NCI-H187 treated with DMSO at 0.1 percent for 48 hours (cell line): ENCODE results near the gene SH3TC1.

Experiments
- DNase-seq: peaks from one replicate; lab custom pipeline; 2025; lab: John Stamatoyannopoulos, UW

Gene SH3TC1

DNA sequence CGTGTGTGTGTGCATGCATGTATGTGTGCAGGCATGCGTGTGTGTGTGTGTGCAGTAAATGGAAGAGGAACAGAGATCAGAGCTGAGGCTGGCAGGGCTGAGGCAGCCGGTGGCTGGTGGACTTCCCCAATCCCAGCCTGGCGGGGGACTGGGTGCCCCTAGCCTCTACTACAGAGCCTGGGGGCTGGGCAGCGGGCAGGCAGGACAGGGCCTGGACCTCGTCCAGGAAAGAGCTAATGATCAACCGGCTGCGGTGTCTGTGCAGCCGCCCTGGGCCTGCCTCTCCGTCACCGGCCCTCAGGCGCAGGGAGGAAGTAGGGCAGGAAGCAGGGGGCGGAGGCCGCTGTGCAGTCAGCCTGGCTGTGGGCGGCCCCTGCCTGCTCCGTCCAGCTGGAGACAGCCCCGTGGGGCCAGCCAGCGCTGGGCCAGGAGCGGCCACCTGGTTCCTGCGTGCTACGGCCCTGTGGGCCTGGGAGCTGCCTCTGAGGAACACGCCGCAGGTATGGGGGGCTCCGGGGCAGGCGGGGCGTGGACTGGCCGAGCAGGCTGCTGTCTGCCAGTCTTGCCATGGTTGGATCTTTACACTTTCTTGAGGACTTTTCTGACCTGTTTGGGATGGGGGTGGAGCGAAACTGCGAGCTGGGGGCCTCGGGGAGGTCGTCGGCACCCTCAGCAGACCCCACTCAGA lies at the start of gene SH3TC1:
Gene SH3TC1 (plus strand): TSS at position 385 of the 688 bp plus-strand sequence. CDS start 5,905 bp downstream, outside the sequence.
- no peak for DNase-seq

DNA sequence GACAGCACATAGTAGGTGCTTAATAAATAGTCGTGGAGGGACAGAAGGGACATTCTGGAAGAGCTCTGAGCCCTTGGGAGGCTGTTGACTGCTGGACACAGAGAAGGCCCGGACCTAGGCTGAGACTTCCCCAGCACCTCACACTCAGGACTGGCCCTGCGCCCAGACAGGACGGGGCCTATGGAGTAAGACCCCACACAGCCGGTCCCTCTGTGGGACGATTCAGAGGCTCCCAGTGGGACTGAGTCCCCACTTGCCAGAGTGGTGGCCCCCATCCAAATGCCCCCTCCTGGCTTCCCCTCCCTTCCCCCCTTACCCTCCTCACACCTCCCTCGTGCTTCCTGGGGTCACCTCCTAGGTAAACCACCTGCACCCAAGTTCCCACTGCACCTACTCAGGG lies 49.4 kb upstream of the SH3TC1 start:
- DNase-seq, result no peak

DNA sequence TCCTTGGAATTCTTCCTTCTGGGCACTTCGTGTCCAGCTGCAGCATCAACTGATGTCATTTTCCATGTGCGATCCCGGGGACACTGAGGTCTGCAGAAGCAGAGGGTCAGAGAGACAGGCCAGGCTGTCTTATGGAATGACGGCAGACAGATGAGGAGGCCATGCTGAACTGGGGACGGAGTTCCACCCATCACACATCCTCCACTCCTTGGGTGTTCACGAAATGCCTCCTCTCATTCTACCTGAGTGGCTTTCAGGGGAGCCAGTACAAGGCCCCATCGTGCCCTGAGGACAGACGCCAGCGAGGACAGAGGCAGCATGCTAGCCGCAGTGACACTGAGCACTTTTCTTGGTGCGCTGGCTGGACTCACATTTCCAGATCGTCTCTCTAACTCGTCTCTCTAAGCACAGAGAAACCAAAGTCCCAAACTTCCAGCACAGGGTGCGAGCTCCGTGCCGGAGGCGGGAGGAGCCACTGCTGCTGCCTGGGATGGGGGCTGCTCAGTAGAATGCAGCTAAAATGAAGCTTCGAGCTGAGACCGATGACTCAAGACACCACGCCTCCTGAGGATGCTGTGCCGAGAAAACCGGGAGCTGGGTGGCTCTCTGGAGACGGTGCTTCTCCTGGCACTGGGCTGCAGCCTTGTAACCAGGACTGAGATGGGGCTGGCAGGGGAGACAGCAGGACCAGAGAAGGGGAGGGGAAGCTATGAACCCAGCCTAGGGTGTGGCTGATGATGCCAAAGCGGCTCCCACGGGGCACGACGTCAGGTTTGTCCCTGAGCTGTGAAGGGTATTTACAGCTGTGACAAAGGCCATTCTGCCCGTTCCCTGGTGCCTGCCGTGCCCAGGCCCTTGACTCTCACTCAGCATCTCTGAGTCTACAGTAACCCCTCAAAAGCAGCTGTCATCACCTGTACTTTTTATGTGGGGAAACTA lies 48.7 kb upstream of the SH3TC1 start:
- no peak for DNase-seq

DNA sequence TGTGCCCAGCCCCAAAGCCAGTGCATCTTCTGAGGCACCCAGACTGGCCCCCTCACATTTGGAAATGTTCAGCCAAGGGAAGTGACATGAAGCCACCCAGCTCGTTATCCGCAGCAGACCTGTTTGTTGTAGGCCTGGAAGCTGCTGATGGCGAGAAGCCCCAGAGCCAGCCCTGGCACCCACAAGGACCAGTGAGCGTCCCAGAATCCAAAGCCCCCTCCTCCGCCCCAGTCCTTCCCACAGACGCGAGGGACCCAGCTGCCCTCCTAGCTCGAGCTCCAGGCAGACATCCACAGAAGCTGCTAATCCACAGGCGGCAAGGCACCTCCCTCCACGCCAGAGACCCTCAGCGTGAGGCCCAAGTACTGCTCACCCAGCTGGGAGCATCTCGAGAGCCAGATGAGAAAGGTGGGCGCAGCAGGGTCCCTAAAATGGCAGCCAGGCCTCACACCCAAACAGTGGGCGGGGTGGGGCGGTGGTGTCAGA lies 47.9 kb upstream of the SH3TC1 start:
- no peak for DNase-seq

DNA sequence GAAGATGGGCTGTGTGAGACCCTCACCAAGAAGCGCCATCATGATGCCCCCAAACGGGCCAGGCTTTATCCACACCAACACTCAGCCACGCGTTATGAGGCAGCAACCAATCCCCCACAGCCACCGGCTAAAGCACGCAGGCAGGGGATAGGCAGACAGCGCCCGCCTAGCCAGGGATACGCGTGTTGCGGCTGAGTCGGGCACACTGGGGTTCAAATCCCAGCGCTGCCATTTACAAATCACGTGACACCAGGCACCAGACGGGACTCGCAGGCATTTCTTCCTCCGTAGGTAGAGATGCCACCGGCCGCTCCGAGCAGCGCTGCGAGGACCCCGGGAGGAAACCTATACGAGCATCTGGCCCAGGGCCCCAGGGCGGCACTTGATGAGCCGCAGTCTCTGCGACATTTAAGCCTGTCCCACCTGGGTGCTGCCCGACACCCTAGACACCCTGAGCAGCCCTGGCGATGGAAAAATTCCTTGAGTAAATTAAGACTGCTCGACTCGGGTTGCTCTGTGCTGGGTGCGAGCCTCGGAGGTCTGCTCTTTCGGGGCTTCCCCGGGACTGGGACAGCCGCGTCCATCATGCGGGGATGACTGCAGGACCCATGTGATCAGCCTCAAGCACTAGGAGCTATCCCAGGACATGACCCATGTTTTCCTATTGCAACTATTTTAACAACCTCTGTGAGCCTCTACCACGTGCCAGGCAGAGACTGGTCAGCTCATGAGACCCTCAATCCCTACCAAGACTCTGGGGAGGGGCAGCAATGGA lies 46.8 kb upstream of the SH3TC1 start:
- no peak for DNase-seq

DNA sequence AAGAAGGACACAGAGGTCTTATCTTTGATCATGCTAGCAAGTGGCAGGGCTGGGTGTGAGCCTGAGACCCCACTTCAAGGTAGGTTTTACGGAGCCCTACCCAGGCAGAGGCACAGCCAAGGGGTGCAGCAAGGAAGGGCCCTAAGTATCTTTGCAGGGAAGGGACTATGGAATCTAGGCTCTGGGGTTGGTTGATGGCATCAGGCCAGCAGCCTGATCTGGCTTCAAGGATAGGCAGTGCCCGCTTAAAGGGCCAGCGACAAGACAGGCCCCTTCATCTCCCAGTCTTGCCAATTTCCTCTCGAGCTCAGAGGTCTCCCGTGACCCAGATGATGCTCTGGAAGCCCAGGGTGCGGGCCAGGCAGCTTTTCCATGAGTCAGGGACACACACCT lies 46.2 kb upstream of the SH3TC1 start:
- DNase-seq, result no peak

DNA sequence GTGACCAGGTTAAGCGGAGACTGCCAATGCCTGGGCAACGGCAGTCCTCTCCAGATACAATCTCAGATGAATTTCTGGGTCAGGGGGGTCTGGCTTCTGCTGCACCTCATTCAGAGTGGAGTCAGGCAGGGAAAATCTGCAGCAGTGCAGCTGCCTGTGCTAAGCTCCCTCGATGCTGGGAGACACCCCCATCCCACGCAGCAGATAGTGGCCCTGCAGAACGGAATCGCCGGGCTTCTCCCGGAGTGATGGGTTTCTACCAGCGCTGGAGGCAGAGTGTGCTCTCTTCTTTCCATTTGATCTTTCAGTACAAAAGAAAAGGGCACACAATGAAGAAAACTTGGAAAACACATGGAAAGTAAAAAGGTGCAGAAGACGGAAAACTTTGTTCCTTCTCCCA lies 45.6 kb upstream of the SH3TC1 start:
- DNase-seq, result no peak

DNA sequence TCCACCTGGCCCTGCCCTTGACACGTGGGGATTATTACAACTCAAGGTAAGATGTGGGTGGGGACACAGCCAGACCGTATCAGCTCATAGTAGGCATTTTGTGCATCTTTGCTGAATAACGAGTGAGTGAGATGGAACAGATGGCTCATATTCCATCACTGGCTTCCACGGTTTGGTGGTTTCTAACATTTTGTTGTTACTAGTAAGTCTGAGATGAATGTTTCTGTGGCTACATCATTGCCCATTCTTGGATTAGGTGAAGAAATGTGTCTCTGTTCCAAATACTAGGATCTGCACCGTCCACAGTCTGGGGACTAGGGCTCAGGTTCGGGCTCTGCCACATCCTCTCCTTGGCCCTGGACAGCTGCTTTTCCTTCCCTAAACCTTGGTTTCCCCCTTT lies 44.0 kb upstream of the SH3TC1 start:
- no peak for DNase-seq

DNA sequence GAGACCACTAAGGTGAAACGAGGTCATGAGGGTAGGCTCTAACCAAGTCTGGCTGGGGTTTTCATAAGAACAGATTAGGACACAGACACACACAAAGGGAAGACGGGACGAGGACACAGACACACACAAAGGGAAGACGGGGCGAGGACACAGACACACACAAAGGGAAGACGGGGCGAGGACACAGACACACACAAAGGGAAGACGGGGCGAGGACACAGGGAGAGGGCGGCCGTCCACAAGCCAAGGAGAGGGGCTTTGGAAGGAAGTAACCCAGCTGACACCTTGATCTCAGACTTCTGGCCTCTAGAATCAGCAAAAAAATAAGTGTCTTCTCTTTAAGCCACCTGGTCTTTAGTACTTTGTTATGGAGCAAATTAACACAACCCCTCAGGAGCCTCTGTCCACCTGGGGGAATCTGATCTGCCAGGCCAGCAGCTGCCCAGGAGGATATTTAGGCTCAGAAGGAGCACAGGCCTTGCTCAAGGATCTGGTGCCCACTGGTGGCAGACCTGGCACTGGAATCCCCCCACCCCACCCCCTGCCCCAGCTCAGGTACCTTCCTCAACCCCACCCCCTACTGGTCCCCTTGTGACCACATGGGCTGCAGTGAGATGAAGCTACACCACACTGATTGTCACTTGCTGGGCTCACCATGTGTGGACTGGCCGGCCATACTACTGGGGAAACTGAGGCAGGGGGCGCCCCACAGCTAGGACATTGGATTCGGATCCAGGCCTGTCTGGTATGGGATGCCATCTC lies 43.2 kb upstream of the SH3TC1 start:
- no peak for DNase-seq

DNA sequence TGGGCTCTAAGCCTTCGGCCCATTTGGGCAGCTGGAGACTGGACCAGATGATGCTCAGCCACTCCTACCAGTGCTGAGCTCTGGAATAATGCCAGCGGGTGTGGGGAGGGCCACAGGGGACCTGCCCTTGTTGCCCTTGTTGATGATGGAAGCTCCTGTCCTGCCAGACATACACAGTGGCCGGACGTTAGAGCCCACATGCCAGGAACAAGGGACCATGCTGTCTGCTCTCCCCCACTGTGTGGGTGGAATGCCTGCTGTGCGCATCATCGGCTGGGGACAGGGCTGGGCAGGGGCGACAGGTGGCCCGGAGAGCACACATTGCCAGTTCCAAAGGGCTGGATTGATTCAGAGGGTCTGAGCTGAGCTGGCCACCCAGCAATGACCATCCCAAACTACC lies 42.5 kb upstream of the SH3TC1 start:
- no peak for DNase-seq

DNA sequence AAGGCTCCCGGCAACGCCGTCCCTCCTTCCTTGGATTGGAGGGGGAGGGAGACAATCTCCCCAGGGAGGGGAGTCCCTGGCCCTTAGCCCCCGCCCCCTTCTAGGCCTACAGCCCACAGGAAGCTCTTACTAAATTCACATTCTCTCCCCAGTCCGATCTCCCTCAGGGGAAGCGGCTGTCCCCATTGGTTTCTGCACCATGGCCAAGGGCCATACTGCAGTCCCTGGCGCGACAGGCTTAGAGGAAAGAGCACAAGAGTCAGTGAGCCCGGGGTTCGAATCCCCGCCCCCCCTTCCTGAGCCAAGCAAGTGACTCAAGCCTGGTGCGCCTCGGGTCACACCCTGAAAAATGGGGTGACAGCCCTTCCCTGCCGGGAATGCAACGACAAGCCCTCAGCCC lies 41.6 kb upstream of the SH3TC1 start:
- no peak for DNase-seq

DNA sequence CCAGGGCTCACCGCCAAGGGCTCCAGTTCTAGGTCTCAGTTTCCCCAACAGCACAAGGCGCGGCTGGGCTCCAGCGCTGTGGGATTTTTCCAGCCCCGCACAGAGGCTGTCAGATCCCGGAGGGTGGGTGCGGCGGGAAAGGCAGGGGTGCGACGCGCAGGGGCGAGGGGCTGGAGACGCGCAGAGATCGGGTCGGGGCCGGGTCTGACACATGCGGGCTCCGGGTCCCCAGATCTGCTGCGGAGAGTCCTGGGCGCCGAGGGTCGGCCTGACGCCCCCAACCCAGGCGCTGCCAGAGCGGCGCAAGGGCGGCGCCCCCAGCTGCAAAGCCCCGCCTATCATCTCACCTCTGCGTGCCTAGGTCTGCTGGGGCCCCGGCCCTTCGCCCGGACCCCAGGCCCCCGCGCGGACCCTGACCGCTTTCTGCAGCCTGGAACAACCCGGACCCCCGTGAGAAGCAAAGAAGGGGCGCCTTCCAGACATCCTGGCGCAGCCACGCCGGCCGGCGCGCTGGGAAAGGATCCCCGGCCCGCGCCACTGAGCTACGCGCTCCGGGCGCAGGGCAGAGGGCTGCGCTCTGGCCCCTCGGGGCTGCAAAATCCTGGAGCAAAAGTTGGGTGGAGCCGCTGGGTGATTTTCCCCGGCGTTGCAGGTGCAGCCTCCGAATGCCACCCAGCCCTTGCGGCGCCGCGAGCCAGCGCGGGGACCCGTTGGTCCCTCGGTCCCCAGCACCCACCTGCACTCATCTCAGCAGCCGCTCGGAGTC lies 41.0 kb upstream of the SH3TC1 start:
- DNase-seq, result no peak

DNA sequence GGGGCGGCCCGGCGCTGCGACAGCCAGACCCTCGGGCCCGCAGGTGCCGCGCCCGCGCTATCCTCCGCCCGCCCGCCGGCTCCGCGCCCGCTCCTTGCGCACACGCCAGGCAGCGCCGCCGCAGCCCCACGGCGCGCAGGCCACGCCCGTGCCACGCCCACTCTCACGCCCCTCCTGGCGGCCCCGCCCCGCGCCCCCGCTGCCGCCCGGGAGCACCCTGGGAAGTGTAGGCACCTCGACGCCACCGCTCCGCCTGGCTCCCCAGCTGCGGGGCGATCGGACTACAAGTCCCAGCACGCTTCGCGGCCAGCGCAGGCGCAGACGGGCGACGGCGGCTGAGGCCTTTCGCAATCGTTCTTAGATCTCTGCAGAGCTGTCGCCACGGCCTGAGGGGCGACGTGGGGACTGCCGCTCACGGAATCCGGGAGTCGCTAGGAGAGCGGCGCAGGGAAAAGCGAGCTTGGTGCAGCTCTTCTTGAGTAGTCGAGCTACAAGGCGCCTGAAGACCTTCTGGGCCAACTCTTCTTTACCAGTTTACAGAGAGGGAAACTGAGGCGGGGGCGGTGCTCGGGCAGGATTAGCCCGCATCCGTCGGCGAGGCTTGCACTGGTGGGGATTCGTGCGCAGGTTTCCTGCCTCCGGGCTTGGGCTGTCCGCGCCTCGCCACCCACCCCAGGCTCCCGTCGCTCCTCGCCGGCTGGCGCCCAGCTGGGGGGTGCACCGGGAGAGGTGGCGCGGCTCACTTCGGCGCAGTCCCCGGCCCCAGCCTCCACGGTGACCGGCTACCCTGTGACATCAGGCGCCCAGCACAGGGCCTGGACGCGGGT lies 40.2 kb upstream of the SH3TC1 start, which contains the start of gene ABLIM2:
Gene ABLIM2 (minus strand): TSS at position 104 of the 827 bp plus-strand sequence. CDS start 124 bp downstream, outside the sequence.
- peak; percentile 86 for DNase-seq

DNA sequence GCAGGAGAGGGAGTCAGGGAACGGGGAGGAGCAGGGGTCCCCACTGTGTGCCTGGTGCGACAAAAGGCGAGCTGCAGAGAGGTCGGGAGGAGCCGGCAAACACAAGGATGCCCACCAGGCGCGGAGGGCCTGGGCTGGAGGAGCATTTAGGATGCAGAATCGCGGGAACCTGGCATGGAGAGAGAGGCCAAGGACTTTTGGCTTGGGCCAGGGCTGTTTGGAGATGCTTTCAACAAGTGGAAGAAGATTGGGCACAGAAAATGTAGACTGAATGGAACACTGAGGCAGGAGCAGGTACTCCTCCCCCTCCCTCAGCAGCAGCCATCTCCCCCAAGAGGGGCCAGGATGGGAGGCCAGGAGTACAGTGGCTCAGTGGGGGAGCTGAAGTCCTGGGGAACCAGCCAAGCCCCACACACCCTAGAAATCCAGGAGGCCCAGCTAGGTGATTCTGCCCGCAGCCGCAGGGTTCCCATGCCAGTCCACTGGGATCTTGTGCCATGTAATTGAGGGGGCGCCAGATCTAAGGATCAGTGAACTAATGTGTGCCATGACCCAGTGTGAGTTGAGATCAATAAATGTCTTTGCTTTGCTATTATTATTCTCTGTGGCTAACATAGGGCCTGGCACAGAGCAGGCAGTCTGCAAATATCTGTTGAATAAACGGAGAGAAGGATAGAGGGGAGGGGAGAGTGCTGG lies 39.4 kb upstream of the SH3TC1 start:
- DNase-seq, result no peak

DNA sequence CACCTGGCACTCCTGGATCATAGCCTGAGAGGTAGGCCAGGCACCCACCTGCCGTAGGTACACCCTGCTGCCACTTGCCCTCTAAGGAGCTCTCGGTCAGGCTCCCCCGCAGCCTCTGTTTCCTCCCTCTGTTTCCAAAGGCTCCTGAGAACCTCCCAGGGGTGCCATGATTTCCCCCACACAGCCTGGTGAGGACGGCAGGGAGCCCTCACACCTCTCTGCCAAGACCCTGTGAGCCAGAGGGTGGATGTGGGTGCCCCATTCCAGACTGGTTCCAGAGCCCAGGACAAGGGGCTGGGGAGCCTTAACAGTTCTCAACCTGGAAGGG lies 38.9 kb upstream of the SH3TC1 start:
- no peak for DNase-seq

DNA sequence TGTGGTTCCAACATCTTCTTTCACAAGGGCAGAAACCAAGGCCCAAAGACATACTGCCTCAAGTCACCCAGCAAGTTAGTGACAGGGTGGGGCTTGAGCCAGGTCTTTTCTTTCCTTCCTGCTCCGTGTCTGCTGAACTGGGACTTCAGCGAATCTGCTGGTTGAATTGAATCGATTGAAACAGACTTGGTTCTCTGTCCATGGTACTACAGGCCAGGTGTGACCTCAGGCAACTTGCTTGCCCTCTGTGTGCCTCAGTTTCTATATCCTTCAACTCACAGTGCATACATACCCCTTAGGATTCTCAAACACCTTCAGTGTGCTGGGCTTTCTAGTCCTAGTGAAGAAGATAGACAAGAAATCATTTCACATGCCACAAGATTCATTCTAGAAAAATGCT lies 38.5 kb upstream of the SH3TC1 start:
- no peak for DNase-seq

DNA sequence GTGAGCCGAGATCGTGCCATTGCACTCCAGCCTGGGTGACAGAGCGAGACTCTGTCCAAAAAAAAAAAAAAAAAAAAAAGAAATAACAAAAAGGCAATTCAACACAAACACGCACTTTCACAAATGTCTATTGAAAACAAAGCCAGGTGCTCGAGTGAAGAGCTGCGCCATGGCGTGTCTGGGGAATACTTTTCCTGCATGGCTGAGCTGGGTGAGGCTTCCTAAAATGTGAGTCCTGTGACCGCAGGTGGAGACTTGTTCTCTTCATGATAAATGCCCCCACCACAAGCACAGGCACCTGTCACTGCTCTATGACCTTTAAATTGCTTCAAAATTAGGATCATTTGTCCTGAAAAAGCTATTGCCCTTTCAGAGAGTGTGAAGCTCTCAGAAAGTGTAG lies 36.5 kb upstream of the SH3TC1 start:
- DNase-seq, result peak; percentile 72

DNA sequence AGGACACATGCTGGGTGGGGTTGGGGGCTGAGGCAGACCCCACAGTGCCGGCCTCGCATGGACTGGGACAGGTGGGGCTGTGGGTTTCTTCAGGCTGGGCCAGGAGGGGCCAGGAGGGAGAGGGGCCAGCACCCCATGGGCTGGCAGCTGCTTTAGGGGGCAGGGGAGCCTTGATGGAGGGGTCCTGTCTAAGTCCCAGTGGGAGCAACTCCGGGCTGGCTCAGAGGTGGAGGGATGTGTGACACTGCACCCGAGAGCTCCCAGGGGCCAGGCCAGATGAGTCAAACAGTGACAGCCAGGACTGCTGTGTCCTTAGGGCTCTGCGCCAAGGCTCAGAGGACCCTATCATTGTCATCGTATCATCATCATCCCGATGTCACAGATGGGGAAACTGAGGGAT lies 36.1 kb upstream of the SH3TC1 start:
- DNase-seq, result no peak

DNA sequence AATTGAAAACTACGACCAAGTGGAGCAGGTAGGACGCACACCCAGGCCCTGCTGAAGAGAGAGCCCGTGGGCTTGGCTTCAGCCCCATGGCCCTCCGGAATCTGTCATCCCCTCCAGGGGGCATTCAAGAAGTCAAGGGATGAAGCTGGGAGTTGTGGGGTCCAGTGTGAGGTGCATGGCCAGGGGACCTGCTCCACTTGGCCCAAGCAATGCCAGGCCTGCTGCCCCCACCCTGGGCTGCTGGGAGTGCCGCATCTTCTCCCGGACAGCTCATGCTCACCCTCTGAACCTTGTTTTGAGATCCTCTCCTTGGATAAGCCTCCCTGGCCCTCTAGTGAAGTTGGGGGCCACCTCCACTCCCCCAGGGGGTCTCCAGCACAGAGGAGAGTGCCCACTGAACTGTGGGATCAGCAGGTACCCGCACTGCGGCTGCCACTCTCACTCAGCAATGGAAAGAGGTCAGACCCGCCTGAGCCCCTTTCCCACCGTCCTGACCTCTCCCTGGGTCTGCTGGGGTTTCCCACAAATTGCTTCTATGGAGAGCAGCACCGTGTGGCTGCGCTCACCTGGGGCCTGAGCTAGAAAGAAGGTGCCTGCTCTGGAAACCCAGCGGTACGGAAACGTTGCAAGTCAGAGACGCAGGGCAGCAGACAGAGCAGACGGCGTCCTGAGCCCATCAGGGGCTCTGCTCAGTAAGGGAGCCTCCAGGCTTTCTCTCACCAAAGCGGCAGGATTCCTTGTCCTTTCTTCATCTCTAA lies 35.5 kb upstream of the SH3TC1 start:
- DNase-seq, result no peak
